Activated CD8-positive, alpha-beta memory T cell treated with anti-CD3 and anti-CD28 coated beads, Interleukin-2, amount 10 ng/mL, durations not matched to agents 7 days and 5 days (primary cell): ENCODE data around the gene XXYLT1. TPM values are rescaled to one million over a fixed set of nuclear protein-coding genes. Genes with fewer than 3 reads are reported as not detected.
A peak's percentile ranks its signal among the peaks of the same experiment; 100 is the strongest.
"Not testable (repeated sequence)": the region's sequence is repeated elsewhere in the genome, so short reads cannot be mapped to it uniquely, and the experiment has no call there.

ENCODE experiments used
- ATAC-seq: fragments of 150-1000 bp; cut with Tn5 transposase; one replicate; pipeline ENCODE4 v1.10.0; 2021; ENCODE audit warnings: moderate library complexity
- CTCF ChIA-PET: fragments of 350-600 bp; sonication (Branson Sonifier 250); formaldehyde crosslinking; loops from one replicate; lab custom pipeline; 2021; ENCODE audit warnings: antibody characterized with exemption; lab: Charles Lee
- DNase-seq: peaks from one replicate; pipeline ENCODE4 v3.0.0-alpha.2; 2020
- H3K27ac Mint-ChIP-seq: one replicate; pipeline ENCODE4 v1.8.0; 2021; ENCODE audit warnings: mild to moderate bottlenecking, mixed read lengths
- H3K27me3 Mint-ChIP-seq: one replicate; pipeline ENCODE4 v1.8.0; 2021; ENCODE audit warnings: mixed read lengths
- H3K36me3 Mint-ChIP-seq: one replicate; pipeline ENCODE4 v1.8.0; 2021; ENCODE audit warnings: mild to moderate bottlenecking, mixed read lengths
- H3K4me1 Mint-ChIP-seq: one replicate; pipeline ENCODE4 v1.8.0; 2021; ENCODE audit warnings: mixed read lengths
- H3K4me3 Mint-ChIP-seq: one replicate; pipeline ENCODE4 v1.8.0; 2021; ENCODE audit warnings: mild to moderate bottlenecking, moderate library complexity, mixed read lengths
- H3K9me3 Mint-ChIP-seq: one replicate; pipeline ENCODE4 v1.8.0; 2022; ENCODE audit warnings: low read depth, mixed read lengths
- total RNA-seq, 2 experiments: library from RNA; stranded (reverse); gene quantifications; one replicate each; pipeline ENCODE4 v1.2.3, GENCODE V29; 2021

XXYLT1 gene
- total RNA-seq, 2 experiments from 2014 or later: 7.2 to 9.2 TPM

DNA sequence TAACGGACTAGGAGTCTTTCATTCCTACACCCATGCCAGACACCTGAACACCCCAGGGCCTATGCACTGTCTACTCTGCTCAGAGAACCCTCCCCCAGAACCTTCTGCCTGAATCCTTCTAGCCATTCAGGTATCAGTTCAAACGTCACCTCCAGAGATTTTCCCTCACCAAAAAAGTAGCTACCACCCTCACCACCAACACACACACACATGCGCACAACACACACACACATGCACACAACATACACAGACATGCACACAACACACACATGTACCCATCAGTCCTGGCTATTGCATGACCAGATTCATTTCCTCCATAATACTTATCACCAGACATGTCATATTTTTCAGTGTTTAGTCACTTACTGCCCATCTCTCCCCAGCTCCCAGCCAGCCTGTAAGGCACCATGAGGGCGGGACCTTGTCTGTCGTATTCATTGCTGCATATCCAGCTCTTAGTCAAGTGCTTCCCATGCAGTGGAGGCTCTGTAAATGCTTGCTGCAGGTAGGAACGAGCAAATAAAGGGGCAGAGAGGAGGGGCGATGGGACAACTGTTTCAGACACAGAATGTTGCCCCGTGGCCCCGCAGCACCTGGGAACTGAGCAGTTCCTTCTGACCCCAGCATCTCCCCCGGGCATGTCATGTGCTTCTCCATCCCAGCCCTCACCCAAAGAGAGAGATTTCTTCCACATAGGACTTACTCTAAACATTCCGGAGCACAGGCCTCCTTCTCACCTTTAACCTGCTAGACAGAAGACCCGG, 29.2 kb downstream of the XXYLT1 start:
- Mint-ChIP-seq H3K9me3 (no peaks in the 10 kb centered on the region), H3K4me1 (peaks cover 14% of the 10 kb centered on the region), H3K4me3 (no peak overlapping the region), H3K27me3 (no peaks in the 10 kb centered on the region), H3K36me3 (peaks cover 11% of the 10 kb centered on the region), H3K27ac (no peak overlapping the region)
- CTCF ChIA-PET: interaction anchor here (1.1 kb wide), 1 partner anchor 19 kb away, joined by 3 read pairs; no protein-coding TSS in a partner anchor
- DNase-seq: peak; percentile 38
- ATAC-seq: no peak

DNA sequence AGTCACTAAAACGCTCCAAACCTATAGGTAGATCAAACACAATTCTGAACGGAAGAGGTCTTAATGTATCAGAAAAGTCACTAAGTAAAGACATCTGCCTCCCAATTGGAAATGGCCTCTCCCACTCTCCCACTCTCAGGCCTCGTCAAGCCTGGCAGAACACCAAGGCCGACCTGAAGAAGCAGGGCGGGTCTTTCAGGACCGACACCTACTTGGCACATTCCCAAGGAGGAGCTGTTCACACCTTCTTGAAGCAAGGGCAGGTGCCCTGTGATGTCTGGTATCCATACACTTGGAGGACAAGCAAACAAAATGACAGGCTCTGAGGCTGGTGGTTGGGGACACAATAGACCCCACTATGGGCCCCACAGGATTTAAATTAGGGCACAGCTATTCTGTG, 30.0 kb downstream of the XXYLT1 start:
- H3K27ac Mint-ChIP-seq: no peak overlapping the region
- CTCF ChIA-PET: interaction anchor here (1.1 kb wide), 1 partner anchor 20 kb away, joined by 3 read pairs; no protein-coding TSS in a partner anchor
- peaks cover 14% of the 10 kb centered on the region for H3K4me1 Mint-ChIP-seq
- DNase-seq (peak; percentile 28), ATAC-seq (no peak)
- H3K9me3 Mint-ChIP-seq: no peaks in the 10 kb centered on the region
- H3K27me3 Mint-ChIP-seq: no peaks in the 10 kb centered on the region
- no peak overlapping the region for H3K4me3 Mint-ChIP-seq
- H3K36me3 Mint-ChIP-seq: peaks cover 12% of the 10 kb centered on the region

DNA sequence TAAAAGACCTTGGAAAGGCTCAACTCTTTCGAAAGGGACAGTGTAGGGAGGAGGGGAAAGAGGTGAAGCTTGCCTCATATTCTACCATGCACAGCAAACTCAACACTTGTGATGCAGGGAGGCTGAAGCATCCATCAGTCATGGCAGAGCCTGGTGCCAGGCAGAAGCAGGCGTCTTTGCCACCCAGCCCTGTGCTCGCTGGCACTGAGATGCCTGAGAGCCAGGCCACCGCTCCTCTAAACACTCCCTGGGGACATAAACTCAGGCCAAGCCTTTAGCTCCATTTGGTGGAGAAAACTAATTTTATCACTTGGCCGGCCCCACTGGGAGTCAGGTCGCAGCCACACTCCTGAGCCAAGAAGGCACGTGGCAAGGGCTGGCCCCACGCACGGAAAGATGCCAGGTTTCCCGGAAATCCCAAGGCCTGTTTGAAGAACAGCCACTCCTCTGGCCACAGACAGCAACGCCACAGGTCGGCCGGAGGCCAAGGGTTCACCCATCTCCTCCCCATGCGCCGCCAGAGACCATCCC, 30.7 kb downstream of the XXYLT1 start:
- Mint-ChIP-seq H3K9me3 (no peaks in the 10 kb centered on the region), H3K27ac (no peak overlapping the region), H3K4me1 (peaks cover 14% of the 10 kb centered on the region), H3K27me3 (no peaks in the 10 kb centered on the region), H3K36me3 (peaks cover 12% of the 10 kb centered on the region), H3K4me3 (no peak overlapping the region)
- DNase-seq (peak; percentile 25), ATAC-seq (no peak)
- CTCF ChIA-PET: interaction anchor here (1.1 kb wide), 1 partner anchor 10 kb away, joined by 3 read pairs; no protein-coding TSS in a partner anchor

DNA sequence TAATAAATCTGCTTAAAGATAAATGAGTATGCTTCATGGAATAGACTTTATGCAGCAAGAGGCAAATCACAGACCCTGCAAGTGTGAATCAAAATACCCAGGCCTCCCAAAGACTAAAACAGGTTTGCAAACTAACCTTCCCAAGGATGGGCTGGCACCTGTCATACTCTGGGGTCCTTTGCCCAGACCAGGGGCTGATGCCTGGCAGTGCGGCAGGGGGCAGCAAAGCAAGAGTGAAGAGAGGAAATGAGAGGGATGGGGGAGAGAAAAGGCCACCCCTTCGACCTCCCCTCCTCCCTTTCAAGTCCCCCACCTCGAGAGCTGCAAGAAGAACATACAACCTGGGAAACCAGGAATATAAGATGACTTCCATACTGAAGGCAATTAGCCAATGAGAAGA, 31.8 kb downstream of the XXYLT1 start:
- Mint-ChIP-seq H3K27ac (no peak overlapping the region), H3K9me3 (no peaks in the 10 kb centered on the region), H3K4me1 (peaks cover 14% of the 10 kb centered on the region), H3K4me3 (no peak overlapping the region), H3K36me3 (peaks cover 16% of the 10 kb centered on the region), H3K27me3 (no peaks in the 10 kb centered on the region)
- no peak for ATAC-seq
- CTCF ChIA-PET: interaction anchor here (1.0 kb wide), 1 partner anchor 18 kb away, joined by 3 read pairs; no protein-coding TSS in a partner anchor
- DNase-seq: peak; percentile 8

DNA sequence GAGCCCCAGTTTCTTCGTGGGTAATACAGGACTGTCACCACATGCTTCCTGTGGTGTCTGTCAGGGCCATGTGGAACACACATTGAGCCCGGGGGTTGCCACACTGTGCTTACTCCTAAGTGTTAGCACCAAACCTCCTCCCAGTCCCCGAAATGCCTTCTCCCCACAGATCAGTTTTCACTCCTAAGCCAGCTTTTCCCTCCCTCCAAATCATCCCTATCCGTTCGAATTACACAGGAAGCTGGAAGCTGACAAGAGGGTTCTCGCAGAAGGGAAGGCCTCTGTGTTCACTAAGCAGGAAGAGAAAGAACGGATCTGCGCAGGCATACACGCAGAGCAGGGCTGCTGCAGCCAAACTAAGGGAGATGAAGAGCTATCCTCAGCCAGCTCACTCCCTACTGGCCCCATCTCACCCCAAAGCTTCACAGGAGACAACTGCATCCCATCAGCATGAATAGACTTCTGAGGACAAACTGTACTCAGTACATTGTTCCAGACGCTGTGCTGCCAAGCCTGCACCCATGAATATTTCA, 32.3 kb downstream of the XXYLT1 start:
- DNase-seq (peak; percentile 39), ATAC-seq (no peak)
- H3K4me3 Mint-ChIP-seq: no peak overlapping the region
- H3K27ac Mint-ChIP-seq: no peak overlapping the region
- peaks cover 12% of the 10 kb centered on the region for H3K4me1 Mint-ChIP-seq
- H3K27me3 Mint-ChIP-seq: no peaks in the 10 kb centered on the region
- H3K9me3 Mint-ChIP-seq: no peaks in the 10 kb centered on the region
- CTCF ChIA-PET: no interaction called here
- H3K36me3 Mint-ChIP-seq: peaks cover 16% of the 10 kb centered on the region

DNA sequence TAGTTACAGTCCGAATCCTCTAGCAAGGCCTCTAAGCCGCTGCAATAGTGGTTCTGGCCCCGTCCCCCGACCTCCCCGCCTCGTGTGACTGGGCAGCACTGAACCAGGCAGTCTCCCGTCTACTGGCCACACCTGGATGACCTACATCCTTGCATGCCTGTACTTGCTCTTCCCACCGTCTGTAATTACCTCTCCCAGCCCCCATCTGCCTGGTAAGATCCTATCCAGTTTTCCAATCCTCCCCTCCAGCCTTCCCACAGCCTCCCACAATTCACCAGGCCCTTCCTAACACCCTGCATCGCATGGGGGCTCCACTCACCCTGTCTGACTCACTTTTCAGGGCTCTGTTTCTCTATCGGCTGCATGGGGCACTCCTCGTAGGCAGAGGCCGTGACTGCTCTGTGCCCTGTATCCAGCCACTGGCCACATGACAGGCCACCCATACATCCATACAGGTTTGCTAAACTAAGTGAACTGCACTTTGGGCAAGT, 32.8 kb downstream of the XXYLT1 start:
- Mint-ChIP-seq H3K4me3 (no peak overlapping the region), H3K9me3 (no peaks in the 10 kb centered on the region), H3K27ac (no peak overlapping the region), H3K27me3 (no peaks in the 10 kb centered on the region), H3K36me3 (peaks cover 16% of the 10 kb centered on the region), H3K4me1 (peaks cover 9% of the 10 kb centered on the region)
- ATAC-seq: no peak
- CTCF ChIA-PET: no interaction called here
- DNase-seq: no peak

DNA sequence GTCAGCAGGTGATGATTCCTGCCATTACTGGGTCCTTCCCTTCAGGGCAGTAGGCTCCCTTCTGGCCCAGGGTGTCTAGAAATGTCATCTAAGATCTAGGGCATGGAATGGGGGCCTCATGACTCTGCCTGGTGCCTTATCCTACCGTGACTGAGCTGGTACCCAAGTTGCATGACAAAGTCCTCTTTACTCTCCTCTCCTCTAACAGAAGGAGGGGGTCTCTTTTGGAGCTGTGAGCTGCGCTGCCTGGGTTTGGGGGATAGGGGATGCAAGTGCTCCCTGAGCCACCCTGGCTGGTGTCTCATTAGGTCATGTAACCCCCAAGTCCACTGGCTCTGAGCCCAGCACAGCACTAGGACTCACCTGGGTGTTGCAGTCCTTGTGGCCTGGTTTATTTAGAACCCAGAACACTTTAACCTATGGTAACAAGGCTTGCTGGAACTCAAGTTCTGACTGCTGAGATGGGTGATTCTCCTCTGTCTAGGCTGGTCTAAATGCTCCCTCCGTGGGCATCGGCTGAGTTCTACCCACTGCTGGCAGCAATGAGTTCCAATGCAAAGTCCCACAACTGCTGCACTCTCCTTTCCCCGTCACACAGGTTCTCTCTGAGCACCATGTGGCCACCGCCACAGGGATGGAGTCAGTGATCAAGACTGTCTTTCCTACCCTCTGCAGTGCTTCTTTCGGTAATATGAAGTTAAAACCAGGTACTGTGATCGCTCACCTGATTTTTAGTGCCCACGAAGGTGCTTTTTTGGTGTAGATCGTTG, 34.0 kb downstream of the XXYLT1 start:
- Mint-ChIP-seq H3K4me1 (peaks cover 9% of the 10 kb centered on the region), H3K27me3 (peaks cover 5% of the 10 kb centered on the region), H3K4me3 (no peak overlapping the region), H3K9me3 (no peaks in the 10 kb centered on the region), H3K27ac (no peak overlapping the region), H3K36me3 (peaks cover 16% of the 10 kb centered on the region)
- no peak for ATAC-seq
- peak; percentile 33 for DNase-seq
- CTCF ChIA-PET: no interaction called here

DNA sequence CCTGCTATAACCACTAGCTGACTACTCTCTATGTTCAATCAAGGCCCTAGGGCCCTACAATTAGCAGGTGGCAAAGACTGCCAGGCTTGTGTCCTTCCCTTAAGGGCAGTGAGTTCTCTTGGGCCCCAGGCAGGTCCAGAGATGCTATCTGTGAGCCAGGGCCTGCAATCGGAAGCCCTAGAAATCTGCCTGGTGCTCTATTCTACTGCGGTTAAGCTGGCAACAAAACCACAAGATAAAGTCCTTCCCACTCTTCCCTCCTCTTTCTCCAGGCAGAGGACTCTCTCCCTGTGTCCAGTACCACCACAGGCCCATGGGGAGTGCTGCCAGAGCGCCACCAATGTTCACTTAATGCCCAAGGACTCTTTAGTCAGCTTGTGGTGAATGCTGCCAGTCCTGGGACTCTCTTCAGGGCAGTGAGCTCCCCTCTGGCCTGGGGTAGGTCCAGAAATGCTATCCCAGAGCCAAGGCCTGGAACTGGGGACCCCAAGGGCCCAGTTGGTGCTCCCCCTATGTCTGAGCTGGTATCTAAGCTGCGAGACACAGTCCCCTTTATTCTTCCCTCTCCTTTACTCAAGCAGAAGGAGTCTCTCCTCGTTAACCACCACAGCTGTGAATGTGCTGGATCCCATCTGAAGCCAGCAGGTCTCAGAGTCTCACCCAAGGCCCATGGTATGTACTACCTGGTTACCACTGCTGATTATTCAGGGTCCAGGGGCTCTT, 34.7 kb downstream of the XXYLT1 start:
- Mint-ChIP-seq H3K27me3 (peaks cover 8% of the 10 kb centered on the region), H3K4me1 (peaks cover 9% of the 10 kb centered on the region), H3K9me3 (no peaks in the 10 kb centered on the region), H3K4me3 (no peak overlapping the region), H3K27ac (no peak overlapping the region), H3K36me3 (peaks cover 16% of the 10 kb centered on the region)
- CTCF ChIA-PET: no interaction called here
- ATAC-seq: no peak
- DNase-seq: peak; percentile 12

DNA sequence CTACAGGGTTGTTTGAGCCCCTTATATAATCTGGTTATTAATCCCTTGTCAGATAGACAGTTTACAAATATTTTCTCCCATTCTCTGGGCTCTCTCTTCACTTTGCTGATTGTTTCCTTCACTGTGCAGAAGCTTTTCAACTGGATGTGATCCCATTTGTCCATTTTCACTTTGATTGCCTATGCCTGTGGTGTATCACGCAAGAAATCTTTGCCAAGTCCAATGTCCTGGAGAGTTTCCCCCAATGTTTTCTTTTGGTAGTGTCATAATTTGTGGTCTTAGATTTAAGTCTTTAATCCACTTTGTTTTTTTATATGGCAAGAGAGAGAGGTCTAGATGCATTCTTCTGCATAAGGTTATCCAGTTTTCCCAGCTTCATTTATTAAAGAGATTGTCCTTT, 40.7 kb downstream of the XXYLT1 start:
- CTCF ChIA-PET: interaction anchor here (1.0 kb wide), 1 partner anchor 10 kb away, joined by 3 read pairs; no protein-coding TSS in a partner anchor
- no peak for DNase-seq
- H3K27me3 Mint-ChIP-seq: peaks cover 8% of the 10 kb centered on the region

DNA sequence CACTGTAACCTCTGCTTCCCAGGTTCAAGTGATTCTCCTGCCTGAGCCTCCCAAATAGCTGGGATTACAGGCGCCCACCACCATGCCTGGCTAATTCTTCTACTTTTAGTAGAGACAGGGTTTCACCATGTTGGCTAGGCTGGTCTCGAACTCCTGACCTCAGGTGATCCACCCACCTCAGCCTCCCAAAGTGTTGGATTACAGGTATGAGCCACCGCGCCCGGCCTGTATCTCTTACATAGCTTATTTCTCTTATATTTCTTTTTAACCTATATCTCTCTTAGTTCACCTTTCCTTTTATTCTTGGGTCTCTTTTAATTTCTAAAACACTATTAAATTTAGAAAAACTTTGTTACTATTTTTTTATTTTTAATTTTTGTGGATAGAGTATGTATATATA, 42.1 kb downstream of the XXYLT1 start:
- ATAC-seq, H3K4me3 Mint-ChIP-seq, H3K9me3 Mint-ChIP-seq, CTCF ChIA-PET, H3K27me3 Mint-ChIP-seq, H3K4me1 Mint-ChIP-seq, DNase-seq, H3K36me3 Mint-ChIP-seq, H3K27ac Mint-ChIP-seq: not testable (repeated sequence)

More for the DNA sequence above, 40.7 kb downstream of the XXYLT1 start:
- no peak overlapping the region for H3K27ac Mint-ChIP-seq
- peaks cover 8% of the 10 kb centered on the region for H3K36me3 Mint-ChIP-seq
- H3K4me3 Mint-ChIP-seq: no peak overlapping the region
- no peak for ATAC-seq
- H3K4me1 Mint-ChIP-seq: peaks cover 3% of the 10 kb centered on the region
- no peaks in the 10 kb centered on the region for H3K9me3 Mint-ChIP-seq

DNA sequence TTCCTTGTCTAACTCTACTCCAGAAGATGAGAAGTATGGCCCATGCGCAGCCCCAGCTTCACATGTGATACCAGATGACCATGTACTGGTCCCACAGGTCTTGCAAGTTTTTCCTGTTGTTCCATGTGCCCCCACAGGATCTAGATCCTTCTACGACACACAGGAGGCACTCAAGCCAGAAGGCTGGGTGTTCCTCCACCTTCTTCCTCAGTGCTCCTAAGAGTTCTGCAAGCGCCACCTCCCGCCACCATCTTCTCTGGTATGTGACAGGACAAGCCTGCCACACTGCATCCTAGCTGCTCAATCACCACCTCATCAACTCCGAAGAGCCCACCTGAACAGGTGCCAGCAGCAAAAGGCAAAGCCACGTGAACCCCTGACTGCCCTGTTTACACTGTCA, 43.1 kb downstream of the XXYLT1 start:
- Mint-ChIP-seq H3K36me3 (peaks cover 4% of the 10 kb centered on the region), H3K4me1 (peaks cover 3% of the 10 kb centered on the region), H3K27ac (no peak overlapping the region), H3K27me3 (peaks cover 8% of the 10 kb centered on the region), H3K9me3 (no peaks in the 10 kb centered on the region), H3K4me3 (no peak overlapping the region)
- DNase-seq (peak; percentile 32), ATAC-seq (no peak)
- CTCF ChIA-PET: no interaction called here

DNA sequence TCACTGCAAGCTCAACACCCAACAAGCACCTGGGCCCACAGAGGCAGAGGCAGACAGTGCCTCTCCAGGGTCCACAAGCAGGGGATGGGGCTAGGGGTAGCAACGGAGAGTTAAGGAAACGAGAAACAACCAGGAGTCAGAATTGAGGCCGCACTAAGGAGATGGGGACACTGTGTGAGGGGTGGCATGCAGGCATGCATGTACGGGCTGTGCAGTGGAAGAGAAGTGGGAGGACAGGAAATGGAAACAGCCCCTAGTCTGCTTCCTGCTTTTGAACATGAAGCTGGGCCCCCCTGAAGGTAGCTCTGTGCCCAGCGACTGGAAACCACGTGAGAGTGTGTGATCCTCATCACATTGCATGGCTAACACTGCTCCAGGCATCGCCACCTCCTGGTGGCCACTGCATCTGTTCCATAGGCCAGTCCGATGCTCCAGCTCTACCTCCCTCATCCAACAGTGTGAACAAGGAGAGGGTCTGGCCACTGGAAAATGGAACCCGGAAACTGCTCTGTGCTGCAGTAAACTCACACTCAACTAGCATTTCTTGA, 44.0 kb downstream of the XXYLT1 start:
- ATAC-seq: no peak
- Mint-ChIP-seq H3K36me3 (peaks cover 4% of the 10 kb centered on the region), H3K4me1 (peaks cover 3% of the 10 kb centered on the region), H3K9me3 (no peaks in the 10 kb centered on the region), H3K4me3 (no peak overlapping the region), H3K27me3 (peaks cover 3% of the 10 kb centered on the region), H3K27ac (no peak overlapping the region)
- DNase-seq: peak; percentile 27
- CTCF ChIA-PET: no interaction called here
